Immature natural killer cell (primary cell): ENCODE measurements around the gene CFAP20. TPM values are rescaled to one million over a fixed set of nuclear protein-coding genes. Genes with fewer than 3 reads are reported as not detected.

Experiments
- DNase-seq, 3 donors: peaks; one replicate each; pipeline ENCODE4 v3.0.0; 2022; ENCODE audit warnings: mixed read lengths in 1 of 3
- H3K27ac Mint-ChIP-seq, 6 donors: one replicate each; pipeline ENCODE4 v1.8.0; 2020; ENCODE audit warnings: mixed read lengths in 6 of 6, mild to moderate bottlenecking in 5 of 6, inconsistent platforms in 4 of 6, moderate library complexity in 3 of 6
- H3K27me3 Mint-ChIP-seq, 3 donors: one replicate each; pipeline ENCODE4 v1.8.0; 2020 to 2021; ENCODE audit warnings: low read depth in 3 of 3, mild to moderate bottlenecking in 3 of 3, mixed read lengths in 3 of 3, moderate library complexity in 3 of 3, inconsistent platforms in 1 of 3
- H3K36me3 Mint-ChIP-seq, 3 donors: one replicate each; pipeline ENCODE4 v1.8.0; 2020; ENCODE audit warnings: mixed read lengths in 3 of 3, inconsistent platforms in 2 of 3, mild to moderate bottlenecking in 2 of 3
- H3K4me1 Mint-ChIP-seq, 2 donors: one replicate each; pipeline ENCODE4 v1.8.0; 2020; ENCODE audit warnings: inconsistent platforms in 2 of 2, mild to moderate bottlenecking in 2 of 2, mixed read lengths in 2 of 2, moderate library complexity in 1 of 2
- H3K4me3 Mint-ChIP-seq, 5 donors: one replicate each; pipeline ENCODE4 v1.8.0; 2020; ENCODE audit warnings: mild to moderate bottlenecking in 5 of 5, mixed read lengths in 5 of 5, inconsistent platforms in 3 of 5, moderate library complexity in 3 of 5
- H3K9me3 Mint-ChIP-seq, 6 donors: one replicate each; pipeline ENCODE4 v1.8.0; 2020; ENCODE audit warnings: mild to moderate bottlenecking in 6 of 6, mixed read lengths in 6 of 6, inconsistent platforms in 4 of 6, moderate library complexity in 3 of 6
- polyA plus RNA-seq, 3 donors: library from polyadenylated mRNA; unstranded; fragments of 300-500 nt; fragmentation: Illumina TruSeq; gene quantifications; one replicate each; pipeline ENCODE4 v1.2.3, GENCODE V29; 2021

Gene CFAP20
- polyA plus RNA-seq, 3 donors from 2014 or later = 36.6 to 43.2 (median 39.4) TPM

- H3K27ac Mint-ChIP-seq = peak overlapping the region in 1 of 6 donors; percentile 20
- peaks cover 22 to 41% of the 10 kb centered on the region in 2 donors for H3K4me1 Mint-ChIP-seq
- DNase-seq = no peak
- peaks cover 0 to 3% (median 0%) of the 10 kb centered on the region in 3 donors for H3K27me3 Mint-ChIP-seq
- H3K36me3 Mint-ChIP-seq = peaks cover 14 to 16% (median 14%) of the 10 kb centered on the region in 3 donors
- no peaks in the 10 kb centered on the region for H3K9me3 Mint-ChIP-seq
- no peak overlapping the region for H3K4me3 Mint-ChIP-seq
Measured at GRCh38 chr16:58118801-58119508, 10.2 kb downstream of the CFAP20 start.

GRCh38 chr16:58116529-58116928 lies 12.7 kb downstream of the CFAP20 start:
- Mint-ChIP-seq H3K36me3 (peaks cover 27 to 32% (median 28%) of the 10 kb centered on the region in 3 donors), H3K9me3 (no peaks in the 10 kb centered on the region), H3K4me3 (no peak overlapping the region), H3K4me1 (peaks cover 13 to 25% of the 10 kb centered on the region in 2 donors), H3K27ac (no peak overlapping the region), H3K27me3 (peaks cover 0 to 3% (median 0%) of the 10 kb centered on the region in 3 donors)
- no peak for DNase-seq

- Mint-ChIP-seq H3K27me3 (peaks cover 0 to 3% (median 0%) of the 10 kb centered on the region in 3 donors), H3K9me3 (no peaks in the 10 kb centered on the region), H3K36me3 (peaks cover 27 to 32% (median 28%) of the 10 kb centered on the region in 3 donors), H3K27ac (no peak overlapping the region), H3K4me1 (peaks cover 12 to 20% of the 10 kb centered on the region in 2 donors), H3K4me3 (no peak overlapping the region)
- no peak for DNase-seq
Measured at GRCh38 chr16:58116081-58116480, 13.1 kb downstream of the CFAP20 start.

GRCh38 chr16:58114827-58115825 lies 14.1 kb downstream of the CFAP20 start:
- peaks cover 8 to 11% of the 10 kb centered on the region in 2 donors for H3K4me1 Mint-ChIP-seq
- peaks cover 0 to 1% (median 0%) of the 10 kb centered on the region in 3 donors for H3K27me3 Mint-ChIP-seq
- H3K9me3 Mint-ChIP-seq = no peaks in the 10 kb centered on the region
- no peak overlapping the region for H3K4me3 Mint-ChIP-seq
- DNase-seq = no peak
- H3K36me3 Mint-ChIP-seq = peaks cover 28 to 32% (median 30%) of the 10 kb centered on the region in 3 donors
- no peak overlapping the region for H3K27ac Mint-ChIP-seq

- Mint-ChIP-seq H3K4me1 (no peaks in the 10 kb centered on the region), H3K27ac (no peak overlapping the region), H3K4me3 (no peak overlapping the region), H3K27me3 (peaks cover 0 to 1% (median 0%) of the 10 kb centered on the region in 3 donors), H3K36me3 (peaks cover 28 to 32% (median 30%) of the 10 kb centered on the region in 3 donors), H3K9me3 (no peaks in the 10 kb centered on the region)
- DNase-seq = no peak
Measured at GRCh38 chr16:58111302-58111627, 17.9 kb downstream of the CFAP20 start.

GRCh38 chr16:58110571-58111301 lies 18.4 kb downstream of the CFAP20 start:
- H3K4me1 Mint-ChIP-seq = no peaks in the 10 kb centered on the region
- H3K27ac Mint-ChIP-seq = peak overlapping the region in 1 of 6 donors; percentile 44
- H3K36me3 Mint-ChIP-seq = peaks cover 25 to 30% (median 25%) of the 10 kb centered on the region in 3 donors
- no peak overlapping the region for H3K4me3 Mint-ChIP-seq
- no peaks in the 10 kb centered on the region for H3K9me3 Mint-ChIP-seq
- H3K27me3 Mint-ChIP-seq = no peaks in the 10 kb centered on the region
- no peak for DNase-seq

- Mint-ChIP-seq H3K36me3 (peaks cover 18 to 21% (median 18%) of the 10 kb centered on the region in 3 donors), H3K4me3 (no peak overlapping the region), H3K27ac (no peak overlapping the region), H3K27me3 (no peaks in the 10 kb centered on the region), H3K9me3 (no peaks in the 10 kb centered on the region), H3K4me1 (no peaks in the 10 kb centered on the region)
- no peak for DNase-seq
Measured at GRCh38 chr16:58109881-58110280, 19.3 kb downstream of the CFAP20 start.

- H3K27me3 Mint-ChIP-seq = no peaks in the 10 kb centered on the region
- H3K9me3 Mint-ChIP-seq = no peaks in the 10 kb centered on the region
- H3K36me3 Mint-ChIP-seq = peaks cover 14 to 18% (median 16%) of the 10 kb centered on the region in 3 donors
- no peak for DNase-seq
- no peak overlapping the region for H3K27ac Mint-ChIP-seq
- H3K4me1 Mint-ChIP-seq = no peaks in the 10 kb centered on the region
- no peak overlapping the region for H3K4me3 Mint-ChIP-seq
Measured at GRCh38 chr16:58109330-58109729, 19.9 kb downstream of the CFAP20 start.

GRCh38 chr16:58107709-58108108 lies 21.5 kb downstream of the CFAP20 start:
- Mint-ChIP-seq H3K36me3 (peaks cover 3 to 4% (median 3%) of the 10 kb centered on the region in 3 donors), H3K27ac (no peak overlapping the region), H3K4me1 (no peaks in the 10 kb centered on the region), H3K9me3 (no peaks in the 10 kb centered on the region), H3K27me3 (peaks cover 0 to 2% (median 0%) of the 10 kb centered on the region in 3 donors), H3K4me3 (no peak overlapping the region)
- DNase-seq = no peak

GRCh38 chr16:58107228-58107627 lies 22.0 kb downstream of the CFAP20 start:
- peaks cover 3% of the 10 kb centered on the region in 3 donors for H3K36me3 Mint-ChIP-seq
- peaks cover 0 to 2% (median 0%) of the 10 kb centered on the region in 3 donors for H3K27me3 Mint-ChIP-seq
- DNase-seq = no peak
- no peaks in the 10 kb centered on the region for H3K4me1 Mint-ChIP-seq
- no peak overlapping the region for H3K27ac Mint-ChIP-seq
- H3K4me3 Mint-ChIP-seq = no peak overlapping the region
- no peaks in the 10 kb centered on the region for H3K9me3 Mint-ChIP-seq

- no peaks in the 10 kb centered on the region for H3K36me3 Mint-ChIP-seq
- peaks cover 0 to 2% (median 0%) of the 10 kb centered on the region in 3 donors for H3K27me3 Mint-ChIP-seq
- no peak overlapping the region for H3K4me3 Mint-ChIP-seq
Measured at GRCh38 chr16:58105631-58106030, 23.6 kb downstream of the CFAP20 start.

GRCh38 chr16:58102665-58103392 lies 26.4 kb downstream of the CFAP20 start:
- Mint-ChIP-seq H3K4me1 (no peaks in the 10 kb centered on the region), H3K9me3 (no peaks in the 10 kb centered on the region), H3K27ac (no peak overlapping the region), H3K4me3 (no peak overlapping the region), H3K27me3 (peaks cover 0 to 6% (median 0%) of the 10 kb centered on the region in 3 donors), H3K36me3 (no peaks in the 10 kb centered on the region)
- no peak for DNase-seq

More at GRCh38 chr16:58105631-58106030, 23.6 kb downstream of the CFAP20 start:
- Mint-ChIP-seq H3K27ac (no peak overlapping the region), H3K4me1 (no peaks in the 10 kb centered on the region), H3K9me3 (no peaks in the 10 kb centered on the region)
- no peak for DNase-seq

- Mint-ChIP-seq H3K4me3 (no peak overlapping the region), H3K9me3 (no peaks in the 10 kb centered on the region), H3K27me3 (peaks cover 0 to 6% (median 0%) of the 10 kb centered on the region in 3 donors), H3K4me1 (peaks cover 9 to 13% of the 10 kb centered on the region in 2 donors), H3K27ac (no peak overlapping the region), H3K36me3 (no peaks in the 10 kb centered on the region)
- DNase-seq = no peak
Measured at GRCh38 chr16:58099956-58100300, 29.3 kb downstream of the CFAP20 start.
